A673 (cell line): ENCODE measurements around the gene ADAM23. TPM values are rescaled to one million over a fixed set of nuclear protein-coding genes. Genes with fewer than 3 reads are reported as not detected.

Experiments used
- BruUV-seq: library from RNA; stranded (reverse); fragments of 400-500 nt; replicated peaks from 2 replicates; lab custom pipeline; 2021; lab: Mats Ljungman, UMichigan
- CTCF ChIA-PET: fragments of 300-600 bp; sonication (Branson Sonifier 250); formaldehyde crosslinking; loops from one replicate; lab custom pipeline; 2022; ENCODE audit warnings: antibody characterized with exemption; lab: Charles Lee
- POLR2A ChIA-PET: fragments of 300-600 bp; sonication (Branson Sonifier 250); formaldehyde crosslinking; loops from one replicate; lab custom pipeline; 2022; ENCODE audit warnings: antibody characterized with exemption; ENCODE audit not compliant: low non-redundant PET; lab: Charles Lee
- DNase-seq: peaks from one replicate; pipeline ENCODE4 v3.0.0-alpha.2; 2015; ENCODE audit warnings: low spot score
- H3K27ac ChIP-seq: fragments of 200-600 bp; sonication (generic); 2 replicates; pipeline ENCODE4 v1.5.1; 2016; ENCODE audit warnings: mixed run types, low read depth, mild to moderate bottlenecking, mixed read lengths, antibody characterized with exemption, low read length; ENCODE audit not compliant: poor library complexity, severe bottlenecking
- H3K27me3 ChIP-seq: fragments of 200-600 bp; sonication (generic); replicated peaks from 2 replicates; pipeline ENCODE4 v1.6.1; 2017; ENCODE audit warnings: mixed run types, low read depth, mild to moderate bottlenecking, mixed read lengths, antibody characterized with exemption, low read length; ENCODE audit not compliant: insufficient read depth, poor library complexity
- H3K36me3 ChIP-seq: fragments of 200-600 bp; sonication (generic); 2 replicates; pipeline ENCODE4 v1.6.1; 2016; ENCODE audit warnings: mixed run types, mild to moderate bottlenecking, mixed read lengths, antibody characterized with exemption, low read length; ENCODE audit not compliant: insufficient read depth, poor library complexity, severe bottlenecking
- H3K4me1 ChIP-seq: fragments of 200-600 bp; sonication (generic); 2 replicates; pipeline ENCODE4 v1.6.1; 2017; ENCODE audit warnings: mixed run types, mild to moderate bottlenecking, mixed read lengths, antibody characterized with exemption, low read length; ENCODE audit not compliant: insufficient read depth, poor library complexity, severe bottlenecking
- H3K4me3 ChIP-seq: fragments of 200-600 bp; sonication (generic); 2 replicates; pipeline ENCODE4 v1.5.1; 2016; ENCODE audit warnings: low read depth, mixed run types, mild to moderate bottlenecking, mixed read lengths, low read length; ENCODE audit not compliant: poor library complexity, severe bottlenecking
- H3K9me3 ChIP-seq: fragments of 200-600 bp; sonication (generic); 2 replicates; pipeline ENCODE4 v1.6.1; 2016; ENCODE audit warnings: mixed run types, low read depth, mild to moderate bottlenecking, mixed read lengths, antibody characterized with exemption, low read length; ENCODE audit not compliant: poor library complexity, severe bottlenecking
- EZH2 ChIP-seq: fragments of 200-600 bp; sonication (generic); IDR thresholded peaks from 2 replicates; pipeline ENCODE4 v1.6.1; 2017; ENCODE audit warnings: borderline replicate concordance, low read depth, mild to moderate bottlenecking, mixed read lengths, antibody characterized with exemption, low read length; ENCODE audit not compliant: poor library complexity, severe bottlenecking
- intact Hi-C: fragments of 100-400 bp; cut with micrococcal nuclease; formaldehyde crosslinking; loops from one replicate; pipeline ENCODE4 v1.10.0; 2022; ENCODE audit not compliant: unreplicated experiment
- total RNA-seq: library from RNA; stranded (reverse); gene quantifications from 2 replicates; pipeline ENCODE4 v1.2.3, GENCODE V29; 2021
- TF ChIP-seq, protein P1 (sequence below): fragments of 300-800, 200-600 bp; sonication (generic); conservative IDR thresholded peaks from 2 replicates; pipeline ENCODE4 v1.5.1; 2017; ENCODE audit warnings: low read depth, mild to moderate bottlenecking, antibody characterized with exemption, low read length, moderate library complexity, mixed read lengths

Gene ADAM23
- total RNA-seq, 1 experiment from 2014 or later = 0.21 TPM

DNA sequence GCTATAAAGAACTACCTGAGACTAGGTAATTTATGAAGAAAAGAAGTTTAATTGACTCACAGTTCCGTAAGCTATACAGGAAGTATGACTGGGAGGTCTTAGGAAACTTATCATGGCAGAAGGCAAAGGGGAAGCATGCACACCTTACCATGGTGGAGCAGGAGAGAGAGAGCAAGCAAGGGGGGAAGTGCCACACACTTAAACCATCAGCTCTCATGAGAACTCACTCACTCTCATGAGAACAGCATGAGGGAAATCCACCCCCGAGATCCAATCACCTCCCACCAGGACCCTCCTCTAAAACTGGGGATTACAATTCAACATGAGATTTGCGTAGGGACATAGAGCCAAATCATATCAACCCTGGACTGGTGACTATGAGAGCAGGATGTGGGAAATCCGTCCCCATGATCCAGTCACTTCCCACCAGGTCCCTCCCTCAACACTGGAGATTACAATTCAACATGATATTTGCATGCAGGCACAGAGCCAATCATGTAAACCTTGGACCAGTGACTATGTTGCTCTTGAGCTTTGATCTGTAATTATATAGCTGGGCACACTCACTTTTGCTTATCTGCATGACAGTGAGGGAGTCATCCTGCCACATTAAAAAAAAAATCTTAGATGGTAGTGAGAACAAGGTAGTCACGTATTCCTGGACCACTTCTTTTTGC, 12.9 kb downstream of the ADAM23 start:
- no peak for DNase-seq
- TF ChIP-seq, protein P1, sequence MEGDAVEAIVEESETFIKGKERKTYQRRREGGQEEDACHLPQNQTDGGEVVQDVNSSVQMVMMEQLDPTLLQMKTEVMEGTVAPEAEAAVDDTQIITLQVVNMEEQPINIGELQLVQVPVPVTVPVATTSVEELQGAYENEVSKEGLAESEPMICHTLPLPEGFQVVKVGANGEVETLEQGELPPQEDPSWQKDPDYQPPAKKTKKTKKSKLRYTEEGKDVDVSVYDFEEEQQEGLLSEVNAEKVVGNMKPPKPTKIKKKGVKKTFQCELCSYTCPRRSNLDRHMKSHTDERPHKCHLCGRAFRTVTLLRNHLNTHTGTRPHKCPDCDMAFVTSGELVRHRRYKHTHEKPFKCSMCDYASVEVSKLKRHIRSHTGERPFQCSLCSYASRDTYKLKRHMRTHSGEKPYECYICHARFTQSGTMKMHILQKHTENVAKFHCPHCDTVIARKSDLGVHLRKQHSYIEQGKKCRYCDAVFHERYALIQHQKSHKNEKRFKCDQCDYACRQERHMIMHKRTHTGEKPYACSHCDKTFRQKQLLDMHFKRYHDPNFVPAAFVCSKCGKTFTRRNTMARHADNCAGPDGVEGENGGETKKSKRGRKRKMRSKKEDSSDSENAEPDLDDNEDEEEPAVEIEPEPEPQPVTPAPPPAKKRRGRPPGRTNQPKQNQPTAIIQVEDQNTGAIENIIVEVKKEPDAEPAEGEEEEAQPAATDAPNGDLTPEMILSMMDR = no peak
- TF ChIP-seq EZH2 = no peak
- ChIA-PET CTCF (no interaction called here), POLR2A (no interaction called here)
- Histone ChIP-seq H3K27ac (no peak overlapping the region), H3K9me3 (no peaks in the 10 kb centered on the region), H3K27me3 (peaks cover 48% of the 10 kb centered on the region), H3K4me3 (no peak overlapping the region), H3K36me3 (no peaks in the 10 kb centered on the region), H3K4me1 (no peaks in the 10 kb centered on the region)
- intact Hi-C loops = no loop called here
- no TSS peak for BruUV-seq

DNA sequence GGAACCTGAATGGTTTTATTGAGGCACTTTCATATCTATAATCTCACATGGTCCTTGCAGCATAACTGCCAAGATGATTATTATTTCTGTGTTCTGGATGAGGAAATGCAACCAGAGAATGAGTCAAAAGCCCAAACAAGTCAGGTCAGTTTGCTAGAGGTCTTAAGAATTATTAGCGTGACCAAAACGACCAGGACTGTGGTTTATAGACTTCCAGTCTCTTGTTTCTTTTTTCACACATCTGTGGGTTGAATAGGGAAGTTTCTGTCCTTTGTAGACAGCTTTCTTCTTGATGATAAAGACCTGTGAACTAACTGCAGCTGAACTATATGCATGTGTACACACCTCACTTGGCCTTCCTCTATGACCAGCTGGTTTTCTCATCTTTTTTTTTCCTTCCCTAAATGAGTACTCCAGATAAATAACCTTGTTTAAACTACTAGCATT, 13.9 kb downstream of the ADAM23 start:
- peaks cover 53% of the 10 kb centered on the region for H3K27me3 ChIP-seq
- H3K9me3 ChIP-seq = no peaks in the 10 kb centered on the region
- CTCF ChIA-PET = no interaction called here
- H3K27ac ChIP-seq = no peak overlapping the region
- H3K4me3 ChIP-seq = no peak overlapping the region
- POLR2A ChIA-PET = no interaction called here
- no peak for DNase-seq
- TF ChIP-seq EZH2 = no peak
- TF ChIP-seq, protein P1 = no peak
- no TSS peak for BruUV-seq
- H3K4me1 ChIP-seq = no peaks in the 10 kb centered on the region
- no peaks in the 10 kb centered on the region for H3K36me3 ChIP-seq
- intact Hi-C loops = no loop called here

DNA sequence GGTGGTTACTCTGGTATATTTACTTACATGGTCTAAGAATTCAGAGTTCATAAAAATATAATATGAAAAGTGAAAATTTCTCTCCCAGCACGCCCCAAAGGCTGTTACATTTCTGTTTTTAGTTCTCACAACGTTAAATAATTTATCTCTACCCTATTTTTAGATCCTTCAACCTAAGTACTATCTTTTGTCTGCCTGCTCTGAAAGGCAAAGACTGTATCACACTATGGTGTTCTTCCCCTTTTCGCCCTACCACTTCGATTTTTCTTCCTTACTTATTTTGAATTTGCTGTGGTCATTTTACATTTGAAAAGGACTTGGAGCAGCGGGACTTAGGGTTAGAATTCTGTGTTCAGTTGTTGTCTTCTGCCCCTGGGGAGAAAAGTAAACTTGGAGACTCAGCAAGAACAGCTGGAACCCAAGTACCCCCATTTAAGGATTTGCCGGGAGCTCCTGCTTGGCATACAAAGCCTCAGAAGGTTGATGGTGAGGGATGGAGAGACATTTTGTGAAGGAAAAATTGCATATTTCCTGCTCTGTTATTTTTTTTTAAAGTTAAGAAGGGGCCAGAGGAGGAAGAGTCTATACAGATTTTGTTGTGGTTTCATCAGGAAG, 19.0 kb downstream of the ADAM23 start:
- Histone ChIP-seq H3K36me3 (no peaks in the 10 kb centered on the region), H3K27me3 (peaks cover 66% of the 10 kb centered on the region), H3K4me3 (no peak overlapping the region), H3K4me1 (no peaks in the 10 kb centered on the region), H3K9me3 (no peaks in the 10 kb centered on the region), H3K27ac (no peak overlapping the region)
- no peak for DNase-seq
- TF ChIP-seq, protein P1 = no peak
- no peak for TF ChIP-seq EZH2
- intact Hi-C loops = no loop called here
- ChIA-PET POLR2A (no interaction called here), CTCF (no interaction called here)
- BruUV-seq = no TSS peak
